GM21786 (cell line): ENCODE measurements around the gene TP73.

Experiments used
- ATAC-seq: cut with Tn5 transposase; IDR thresholded peaks from one replicate; pipeline ENCODE4 v1.9.1; 2021; ENCODE audit not compliant: unreplicated experiment

TP73 gene

GRCh38 chr1:3683992-3684391, 31.7 kb downstream of the TP73 start:
- no peak for ATAC-seq

DNA sequence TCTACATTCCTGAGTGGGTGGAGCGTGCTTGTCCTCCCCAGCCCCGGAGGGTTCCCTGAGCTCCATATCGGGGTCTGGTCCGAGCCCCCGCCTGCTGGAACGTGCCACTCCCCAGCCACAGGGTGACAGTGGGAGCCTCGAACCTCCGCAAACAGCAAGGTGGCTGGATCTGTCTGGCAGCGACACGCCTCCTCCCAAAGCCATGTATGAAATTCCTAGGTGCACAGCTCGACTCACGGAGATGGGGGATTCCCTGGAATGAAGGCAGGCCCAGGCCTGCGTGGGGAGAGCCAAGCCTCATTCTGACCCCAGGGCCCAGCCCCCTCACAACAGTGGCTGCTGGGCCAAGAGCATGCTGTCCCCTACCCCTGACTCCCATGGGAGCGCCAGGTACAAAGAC, 32.9 kb downstream of the TP73 start:
- ATAC-seq: no peak

DNA sequence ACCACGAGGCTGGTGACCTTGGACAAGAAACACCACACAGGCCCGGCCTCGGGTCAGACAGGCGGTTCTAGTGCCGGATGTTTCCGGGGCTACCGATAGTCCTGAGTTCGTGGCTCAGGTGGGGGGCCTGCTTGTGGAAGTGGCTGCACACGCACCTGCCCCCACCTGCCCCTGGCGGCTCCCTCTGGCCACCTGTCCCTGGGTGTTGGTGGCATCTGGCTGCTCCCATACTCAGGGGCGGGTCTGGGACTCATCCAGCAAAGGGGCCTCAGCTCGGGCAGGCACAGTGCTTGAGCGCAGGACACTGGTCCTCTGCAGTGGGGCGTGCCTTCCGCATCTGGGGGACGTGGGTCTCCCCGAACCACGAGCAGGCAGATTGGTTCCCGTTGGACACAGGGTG, 33.6 kb downstream of the TP73 start:
- no peak for ATAC-seq

DNA sequence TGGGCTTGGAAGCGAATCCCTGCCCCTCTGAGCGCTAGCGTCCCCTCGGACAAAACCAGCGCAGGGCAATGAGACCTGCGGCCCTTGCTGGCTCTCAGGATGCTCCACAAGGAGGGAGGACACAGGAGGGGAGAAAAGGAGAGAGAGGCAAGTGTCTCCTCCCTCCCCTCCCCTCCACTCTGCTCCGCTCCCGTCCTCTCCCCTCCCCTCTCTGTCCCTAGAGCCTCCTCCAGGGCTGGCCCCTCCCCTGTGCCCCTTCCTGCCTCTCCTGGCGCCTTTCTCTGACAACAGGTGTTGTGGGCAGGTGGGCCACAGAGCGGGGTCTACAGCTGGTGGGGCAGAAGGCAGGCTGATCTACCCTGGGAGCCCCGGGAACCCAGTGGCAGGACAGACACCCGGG, 35.2 kb downstream of the TP73 start:
- ATAC-seq: no peak

DNA sequence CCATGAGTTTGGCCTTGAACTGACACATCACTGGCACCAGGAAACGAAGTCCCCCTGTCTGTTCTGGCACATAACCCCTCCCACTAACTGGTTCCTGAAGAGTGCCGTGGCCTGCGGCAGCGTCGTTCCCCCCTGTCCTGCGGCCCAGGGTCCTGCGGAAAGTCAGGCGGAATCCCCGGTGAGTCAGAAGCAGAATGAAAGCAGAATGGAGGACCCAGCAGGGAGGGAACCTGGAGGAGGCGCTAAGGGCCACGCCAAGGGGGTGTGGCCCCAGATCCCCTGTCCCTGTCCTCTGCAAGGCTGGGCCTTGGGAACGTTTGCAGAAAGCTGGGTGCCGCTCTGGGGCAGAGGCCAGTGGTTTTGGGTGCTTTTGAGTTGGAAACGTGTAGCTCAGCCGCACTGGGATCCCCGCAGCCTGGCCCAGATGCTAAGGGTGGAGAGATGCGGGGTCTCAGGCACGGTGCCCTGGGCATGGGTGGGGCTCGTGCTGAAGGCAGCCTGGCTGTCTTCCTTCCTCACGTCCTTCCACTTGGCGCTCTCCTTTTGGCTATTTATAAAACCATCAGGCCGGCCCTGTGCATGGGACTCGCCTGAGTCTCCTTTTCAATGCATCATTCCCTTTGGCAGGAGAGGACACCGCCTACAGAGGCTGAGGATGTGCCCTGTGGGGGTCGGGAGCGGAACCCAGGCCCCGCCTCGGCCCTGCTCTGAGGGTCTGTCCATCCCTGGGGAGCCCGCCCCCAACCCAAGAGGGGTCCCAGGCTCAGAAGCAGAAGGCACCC, 36.2 kb downstream of the TP73 start:
- no peak for ATAC-seq

DNA sequence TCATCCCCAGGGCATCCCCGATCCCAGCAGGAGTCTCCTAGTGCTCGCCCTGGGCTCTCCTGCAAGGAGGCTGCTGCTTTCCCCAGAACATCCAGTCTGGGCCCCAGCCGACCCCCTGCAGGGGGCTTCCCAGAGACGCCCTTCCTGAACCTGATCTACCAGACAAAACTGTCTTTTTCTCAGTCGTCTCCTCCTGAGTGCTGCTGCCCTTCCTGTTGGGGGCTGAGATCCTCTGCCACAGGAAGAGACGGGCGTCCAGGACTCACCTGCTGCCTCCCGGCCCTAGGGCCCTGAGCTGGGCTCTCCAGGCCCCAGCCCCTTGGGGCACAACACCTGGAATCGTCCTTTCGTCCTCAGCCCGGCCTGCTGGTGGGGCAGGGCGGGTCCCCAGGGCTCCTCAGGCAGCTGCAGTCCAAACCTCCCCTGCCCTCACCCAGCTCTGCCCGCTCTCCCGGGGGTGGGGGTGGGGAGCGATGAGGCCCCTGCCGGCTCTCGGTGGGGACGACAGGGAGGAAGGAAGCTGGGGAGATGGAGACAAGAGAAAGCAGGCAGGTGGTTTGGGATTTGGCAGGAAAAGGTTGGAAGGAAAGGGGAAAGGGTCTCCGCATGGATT, 36.9 kb downstream of the TP73 start:
- no peak for ATAC-seq

GRCh38 chr1:3690282-3691065, 38.2 kb downstream of the TP73 start:
- ATAC-seq: no peak

GRCh38 chr1:3691421-3692204, 39.3 kb downstream of the TP73 start:
- no peak for ATAC-seq

DNA sequence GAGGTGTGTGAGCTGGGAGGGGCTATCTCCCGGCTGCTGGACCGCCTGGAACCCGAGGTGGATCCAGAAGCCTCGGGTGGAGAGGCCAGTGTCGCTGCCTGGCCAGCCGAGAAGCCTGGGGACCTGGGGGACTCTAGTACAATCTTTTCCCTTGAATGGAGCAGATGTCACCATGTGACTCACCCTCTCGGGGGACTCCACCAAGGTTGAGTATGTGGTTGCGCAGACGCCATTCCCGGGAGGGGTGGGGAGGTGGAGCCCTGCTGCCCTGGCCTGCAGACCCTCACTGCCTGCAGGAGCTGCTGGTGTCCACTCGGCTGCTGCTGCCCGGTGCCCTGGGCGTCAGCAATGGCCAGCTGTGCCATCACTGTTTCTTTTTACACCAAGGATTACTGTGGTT, 40.3 kb downstream of the TP73 start:
- ATAC-seq: no peak

DNA sequence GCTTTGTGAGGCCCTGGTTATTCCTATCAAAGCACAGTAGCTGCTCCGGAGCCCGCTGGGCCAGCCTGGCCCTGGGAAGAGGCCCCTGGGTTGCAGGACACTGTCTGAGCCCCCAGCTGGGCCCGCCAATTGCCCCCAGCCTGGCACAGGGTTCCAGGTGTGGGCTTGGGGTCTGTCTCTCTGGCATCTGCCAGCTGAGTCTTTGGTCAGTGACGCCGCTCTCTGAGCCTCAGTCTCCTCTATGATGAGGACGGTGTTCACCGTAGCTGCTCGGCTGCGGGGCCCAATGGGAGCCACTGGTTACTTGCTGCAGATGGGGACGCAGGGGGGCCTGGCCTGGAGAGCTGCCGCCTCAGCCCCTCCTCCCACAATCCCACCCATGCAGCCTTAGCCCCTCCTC, 41.0 kb downstream of the TP73 start:
- ATAC-seq: no peak

- ATAC-seq: no peak
Measured at GRCh38 chr1:3695326-3696217, 43.3 kb downstream of the TP73 start.

DNA sequence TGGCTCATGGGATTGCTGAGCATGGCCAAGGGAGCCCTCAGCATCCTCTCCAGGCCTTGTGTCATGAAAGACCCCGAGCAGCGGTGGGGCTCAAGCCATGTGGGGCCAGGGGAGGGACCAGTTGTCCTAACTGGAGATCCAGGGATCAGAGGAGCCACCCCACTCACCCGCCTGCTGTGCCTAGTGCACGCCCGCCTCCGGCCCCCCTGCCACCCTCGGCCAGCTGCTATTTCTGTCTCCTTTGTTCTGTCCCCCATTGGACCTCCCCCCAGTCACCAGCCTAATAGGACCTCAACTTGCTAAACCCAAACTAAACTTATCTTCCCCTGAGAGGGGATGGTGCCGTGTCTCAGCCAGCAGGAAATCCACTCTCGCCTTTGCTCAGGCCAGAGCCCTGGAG, 44.4 kb downstream of the TP73 start:
- ATAC-seq: no peak

- ATAC-seq: no peak
Measured at GRCh38 chr1:3697104-3697503, 44.8 kb downstream of the TP73 start.

- ATAC-seq: no peak
Measured at GRCh38 chr1:3697810-3698209, 45.5 kb downstream of the TP73 start.

DNA sequence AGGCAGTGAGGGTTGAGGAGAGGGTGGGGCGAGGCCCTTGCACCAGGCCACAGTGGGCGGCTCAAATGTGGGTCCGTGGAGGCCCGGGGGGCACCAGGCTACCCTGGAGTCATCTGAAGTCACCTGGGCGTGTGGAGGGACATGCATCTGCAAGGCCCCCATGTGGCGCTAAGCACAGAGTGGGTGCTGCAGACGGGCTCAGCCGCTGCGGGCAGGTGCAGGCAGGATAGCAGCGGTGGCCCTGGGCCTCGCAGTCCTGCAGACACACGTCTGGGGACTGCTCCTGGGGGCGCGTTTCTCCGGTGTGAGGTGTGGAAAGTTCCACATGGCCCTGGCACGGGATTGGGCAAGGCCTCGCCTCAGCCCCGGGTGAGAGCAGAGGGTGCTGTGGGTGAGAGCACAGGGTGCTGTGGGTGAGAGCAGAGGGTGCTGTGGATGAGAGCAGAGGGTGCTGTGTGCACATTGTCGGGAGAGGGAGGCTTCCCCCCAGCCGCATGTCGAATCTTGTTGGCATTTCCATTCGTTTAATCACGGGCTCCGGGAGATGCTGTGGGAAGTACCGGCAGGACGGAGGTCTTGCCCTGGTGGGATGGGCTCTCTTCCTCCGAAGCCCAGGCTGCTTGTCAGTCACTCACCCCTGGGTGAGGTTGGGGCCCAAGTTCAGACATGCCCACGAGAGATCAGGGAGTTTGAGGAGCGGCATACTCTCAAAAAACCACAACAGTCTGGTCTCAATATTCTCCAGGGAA, 46.5 kb downstream of the TP73 start:
- no peak for ATAC-seq

- ATAC-seq: no peak
Measured at GRCh38 chr1:3699596-3699995, 47.3 kb downstream of the TP73 start.

DNA sequence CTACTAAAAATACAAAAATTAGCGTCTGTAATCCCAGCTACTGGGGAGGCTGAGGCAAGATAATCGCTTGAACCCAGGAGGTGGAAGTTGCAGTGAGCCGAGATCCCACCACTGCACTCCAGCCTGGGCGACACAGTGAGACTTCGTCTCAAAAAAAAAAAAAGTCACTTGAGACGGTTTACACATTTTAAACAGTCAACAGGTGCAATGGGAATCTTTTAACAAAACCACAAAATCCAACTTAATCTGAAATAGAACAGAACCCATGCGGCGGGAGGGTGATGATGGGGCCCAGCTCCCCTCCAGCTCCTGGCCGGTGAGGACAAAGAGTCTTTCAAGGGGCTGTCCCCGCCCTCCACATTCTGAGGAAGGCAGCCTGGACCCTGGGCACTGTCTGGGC, 48.3 kb downstream of the TP73 start:
- no peak for ATAC-seq

GRCh38 chr1:3702528-3702927, 50.2 kb downstream of the TP73 start:
- no peak for ATAC-seq

DNA sequence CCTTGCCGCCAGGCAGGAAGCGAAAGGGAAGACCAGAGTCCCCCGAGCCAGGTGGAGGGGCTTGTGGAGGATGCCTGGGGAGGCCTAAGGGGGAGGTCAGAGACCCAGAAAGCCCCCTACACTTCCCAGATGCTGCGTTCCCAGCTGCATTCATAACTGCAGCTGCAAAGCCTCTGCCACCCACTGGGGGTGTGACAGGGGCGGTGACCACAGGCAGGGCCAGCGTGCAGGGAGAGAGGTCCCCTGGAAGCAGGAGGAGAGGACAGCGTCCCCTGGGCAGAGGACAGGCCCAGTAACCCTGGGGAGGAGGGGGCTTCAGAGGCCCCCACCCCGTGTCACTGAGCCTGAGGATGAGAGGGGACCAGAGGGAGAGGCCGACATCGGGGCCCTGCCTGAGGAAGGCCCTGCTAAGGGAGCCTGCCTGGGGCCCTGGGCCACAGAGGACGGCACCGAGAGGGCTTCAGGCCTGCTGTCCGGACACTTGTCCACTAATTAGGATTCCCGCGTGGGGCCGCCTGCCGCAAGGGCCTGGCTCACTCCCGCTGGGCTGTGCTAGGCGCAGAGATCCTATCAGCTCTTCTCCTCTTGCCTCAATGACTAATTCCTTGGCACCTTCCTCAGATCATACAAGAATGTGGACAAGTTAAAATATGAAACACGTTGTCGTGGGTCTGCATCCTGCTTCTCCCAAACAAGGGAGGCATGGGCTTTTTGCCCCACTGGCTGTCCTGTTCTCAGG, 50.8 kb downstream of the TP73 start:
- no peak for ATAC-seq
